Ovary (tissue), 3 donors: ENCODE measurements around the gene TSPO.

Experiments
- EP300 ChIP-seq: sonication (generic); formaldehyde crosslinking; IDR thresholded peaks from one replicate; pipeline ENCODE4 v1.6.1; 2017; ENCODE audit warnings: antibody characterized with exemption
- POLR2A ChIP-seq: fragments of 450-650 bp; IDR thresholded peaks from one replicate; pipeline ENCODE4 v1.6.1; 2017; ENCODE audit warnings: antibody characterized with exemption, mild to moderate bottlenecking, moderate library complexity
- TF ChIP-seq, protein P1 (sequence below), 3 donors: fragments of 450-650 bp in 2 of 3; fragments of 200-600 bp in 1 of 3; IDR thresholded peaks; one replicate each; pipeline versions ENCODE4 v1.5.1 to v1.8.0; 2016 to 2022; ENCODE audit warnings: antibody characterized with exemption in 3 of 3, mild to moderate bottlenecking in 1 of 3
- donor health status: DM: no; HTN: no; CAD: no.

DNA sequence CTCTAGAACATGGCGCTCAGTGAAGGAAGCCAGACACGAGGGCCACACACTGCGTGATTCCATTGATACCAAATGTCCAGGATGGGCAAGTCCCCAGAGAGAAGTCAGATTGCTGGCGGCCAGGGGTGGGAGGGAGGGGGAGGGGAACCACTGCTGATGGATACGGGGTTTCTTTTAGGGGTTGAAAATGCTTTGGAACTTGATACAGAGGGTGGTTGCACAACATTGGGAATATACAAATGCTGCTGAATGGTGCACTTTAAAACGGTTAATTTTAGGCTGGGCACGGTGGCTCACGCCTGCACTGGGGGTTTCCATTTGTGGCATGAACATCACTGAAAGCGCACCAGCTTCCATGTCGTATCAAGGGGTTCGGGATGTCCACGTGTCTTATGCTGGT, 5.1 kb downstream of the TSPO start:
- TF ChIP-seq, protein P1, sequence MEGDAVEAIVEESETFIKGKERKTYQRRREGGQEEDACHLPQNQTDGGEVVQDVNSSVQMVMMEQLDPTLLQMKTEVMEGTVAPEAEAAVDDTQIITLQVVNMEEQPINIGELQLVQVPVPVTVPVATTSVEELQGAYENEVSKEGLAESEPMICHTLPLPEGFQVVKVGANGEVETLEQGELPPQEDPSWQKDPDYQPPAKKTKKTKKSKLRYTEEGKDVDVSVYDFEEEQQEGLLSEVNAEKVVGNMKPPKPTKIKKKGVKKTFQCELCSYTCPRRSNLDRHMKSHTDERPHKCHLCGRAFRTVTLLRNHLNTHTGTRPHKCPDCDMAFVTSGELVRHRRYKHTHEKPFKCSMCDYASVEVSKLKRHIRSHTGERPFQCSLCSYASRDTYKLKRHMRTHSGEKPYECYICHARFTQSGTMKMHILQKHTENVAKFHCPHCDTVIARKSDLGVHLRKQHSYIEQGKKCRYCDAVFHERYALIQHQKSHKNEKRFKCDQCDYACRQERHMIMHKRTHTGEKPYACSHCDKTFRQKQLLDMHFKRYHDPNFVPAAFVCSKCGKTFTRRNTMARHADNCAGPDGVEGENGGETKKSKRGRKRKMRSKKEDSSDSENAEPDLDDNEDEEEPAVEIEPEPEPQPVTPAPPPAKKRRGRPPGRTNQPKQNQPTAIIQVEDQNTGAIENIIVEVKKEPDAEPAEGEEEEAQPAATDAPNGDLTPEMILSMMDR (IDR thresholded peaks at IDR 0.05), result no peak
- no peak for TF ChIP-seq POLR2A
- no peak for TF ChIP-seq EP300
